OCI-LY7 (cell line): ENCODE results near the gene PLA2G2E.

Source experiments
- EZH2phosphoT487 ChIP-seq: fragments of 200-600 bp; sonication (generic); IDR thresholded peaks from 2 replicates; pipeline ENCODE4 v1.6.1; 2018; ENCODE audit warnings: low read depth, borderline replicate concordance, mild to moderate bottlenecking, mixed run types, antibody characterized with exemption, low read length, moderate library complexity, mixed read lengths
- TF ChIP-seq, protein P1 (sequence below): fragments of 200-600 bp; sonication (generic); conservative IDR thresholded peaks from 2 replicates; pipeline ENCODE4 v1.5.1; 2014; ENCODE audit warnings: mild to moderate bottlenecking, antibody characterized with exemption, low read length, moderate library complexity, mixed read lengths

DNA sequence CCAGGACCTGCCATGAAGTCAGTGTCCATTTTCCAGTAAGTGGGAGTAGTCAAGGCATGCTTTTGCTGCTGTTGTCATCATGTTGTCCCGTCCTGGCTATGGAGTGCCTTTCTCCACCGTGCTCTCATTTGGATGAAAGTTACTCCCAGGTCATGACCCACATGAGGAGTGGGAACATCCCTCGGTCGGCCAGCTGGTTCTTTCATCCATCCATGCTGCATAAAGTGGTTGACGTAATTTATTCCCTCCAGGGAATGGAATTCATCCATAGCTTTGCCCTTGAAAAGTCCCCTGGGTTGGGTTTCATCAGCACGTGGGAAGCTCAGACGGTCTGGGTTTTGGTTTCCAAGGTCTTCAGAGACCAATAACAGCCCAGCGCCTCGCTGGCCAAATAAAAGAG is 44.4 kb upstream of the PLA2G2E start:
- TF ChIP-seq EZH2phosphoT487, result no peak
- TF ChIP-seq, protein P1, sequence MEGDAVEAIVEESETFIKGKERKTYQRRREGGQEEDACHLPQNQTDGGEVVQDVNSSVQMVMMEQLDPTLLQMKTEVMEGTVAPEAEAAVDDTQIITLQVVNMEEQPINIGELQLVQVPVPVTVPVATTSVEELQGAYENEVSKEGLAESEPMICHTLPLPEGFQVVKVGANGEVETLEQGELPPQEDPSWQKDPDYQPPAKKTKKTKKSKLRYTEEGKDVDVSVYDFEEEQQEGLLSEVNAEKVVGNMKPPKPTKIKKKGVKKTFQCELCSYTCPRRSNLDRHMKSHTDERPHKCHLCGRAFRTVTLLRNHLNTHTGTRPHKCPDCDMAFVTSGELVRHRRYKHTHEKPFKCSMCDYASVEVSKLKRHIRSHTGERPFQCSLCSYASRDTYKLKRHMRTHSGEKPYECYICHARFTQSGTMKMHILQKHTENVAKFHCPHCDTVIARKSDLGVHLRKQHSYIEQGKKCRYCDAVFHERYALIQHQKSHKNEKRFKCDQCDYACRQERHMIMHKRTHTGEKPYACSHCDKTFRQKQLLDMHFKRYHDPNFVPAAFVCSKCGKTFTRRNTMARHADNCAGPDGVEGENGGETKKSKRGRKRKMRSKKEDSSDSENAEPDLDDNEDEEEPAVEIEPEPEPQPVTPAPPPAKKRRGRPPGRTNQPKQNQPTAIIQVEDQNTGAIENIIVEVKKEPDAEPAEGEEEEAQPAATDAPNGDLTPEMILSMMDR, result no peak
